AG20443 (cell line): ENCODE measurements around the gene E2F8.
A peak's percentile ranks its signal among the peaks of the same experiment; 100 is the strongest.

Experiments used
- DNase-seq: peaks from one replicate; pipeline ENCODE4 v3.0.0; 2012; ENCODE audit warnings: low spot score, mixed read lengths

The E2F8 gene

GRCh38 chr11:19187114-19187832, 53.5 kb downstream of the E2F8 start:
- peak; percentile 45 for DNase-seq

DNA sequence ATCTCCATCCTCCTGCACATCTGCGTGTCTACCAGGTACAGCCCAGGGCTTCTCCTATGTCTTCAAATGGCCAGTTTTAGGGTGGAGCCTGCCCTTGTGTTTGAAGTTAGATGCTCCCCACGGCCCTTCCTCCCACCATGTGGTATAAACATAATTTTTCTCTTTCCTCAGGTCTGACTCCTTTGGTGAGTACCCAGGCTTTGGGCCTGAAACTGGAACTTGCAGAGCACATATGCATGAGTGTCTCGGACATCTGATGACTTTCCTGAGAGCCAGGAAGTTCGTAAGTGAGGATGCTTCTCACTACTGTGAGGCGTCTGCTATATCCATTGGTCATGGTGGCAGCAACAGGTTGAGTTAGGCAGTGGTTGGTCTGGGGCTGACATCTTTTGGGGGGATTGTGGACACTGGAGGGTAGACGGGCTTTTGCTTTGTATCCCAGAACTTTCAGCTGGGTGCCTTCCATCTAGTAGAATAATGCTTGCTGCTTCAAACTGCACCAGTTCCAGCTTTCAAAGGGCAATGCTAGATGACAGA, 55.2 kb downstream of the E2F8 start:
- no peak for DNase-seq

- DNase-seq, result no peak
Measured at GRCh38 chr11:19185036-19185435, 55.7 kb downstream of the E2F8 start.

DNA sequence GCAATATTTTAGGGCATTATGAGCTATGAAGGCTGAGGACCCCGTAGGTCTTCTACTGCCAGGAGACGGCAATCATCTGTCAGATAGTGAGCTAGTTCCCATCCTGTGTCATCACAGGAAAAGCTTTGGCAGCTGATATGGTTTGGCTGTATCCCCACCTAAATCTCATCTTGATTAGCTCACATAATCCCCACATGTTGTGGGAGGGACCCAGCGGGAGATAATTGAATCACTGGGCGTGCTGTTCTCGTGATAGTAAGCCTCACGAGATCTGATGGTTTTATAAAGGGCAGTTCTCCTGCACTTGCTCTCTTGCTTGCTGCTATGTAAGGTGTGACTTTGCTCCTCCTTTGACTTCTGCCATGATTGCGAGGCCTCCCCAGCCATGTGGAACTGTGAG, 57.1 kb downstream of the E2F8 start:
- no peak for DNase-seq

DNA sequence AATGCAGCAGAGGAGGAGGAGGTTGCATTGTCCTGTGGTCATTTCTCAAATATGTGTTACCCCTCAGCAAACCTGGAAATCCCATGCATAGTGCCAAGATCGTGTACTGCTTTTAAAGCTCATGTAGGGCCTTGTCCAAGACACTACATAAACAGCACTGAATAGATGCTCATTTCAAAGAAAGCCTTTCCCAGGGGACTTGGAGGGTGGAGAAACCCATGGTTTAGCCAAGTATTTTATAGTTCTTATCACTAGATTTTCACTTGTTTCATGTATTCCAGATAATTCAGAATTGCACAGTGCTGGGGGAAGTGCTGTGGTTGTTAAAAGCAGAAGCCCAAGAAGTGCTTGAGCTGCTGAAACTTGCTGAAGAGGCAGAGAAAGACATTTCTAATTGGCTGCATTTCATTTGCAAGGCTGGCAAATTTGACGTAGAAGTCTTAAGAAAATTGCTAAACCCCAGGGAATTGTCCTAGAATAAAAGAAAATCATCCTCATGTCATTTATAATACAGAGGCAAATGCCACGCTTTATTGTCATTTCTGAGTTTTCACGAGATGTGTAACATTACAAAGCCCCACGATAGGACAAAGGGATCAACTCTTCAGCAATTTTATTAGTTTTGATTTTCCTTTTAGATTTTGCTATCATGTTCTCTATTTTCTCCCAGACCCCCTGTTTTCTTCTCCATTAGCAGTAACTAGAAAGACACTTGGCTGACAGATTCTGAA, 59.0 kb downstream of the E2F8 start:
- DNase-seq, result no peak

- no peak for DNase-seq
Measured at GRCh38 chr11:19176629-19177186, 64.0 kb downstream of the E2F8 start.
